ENCODE results near the gene CSH2. TPM values are rescaled to one million over a fixed set of nuclear protein-coding genes. Genes with fewer than 3 reads are reported as not detected.
A peak's percentile ranks its signal among the peaks of the same experiment; 100 is the strongest.
"Not testable (repeated sequence)": the region's sequence is repeated elsewhere in the genome, so short reads cannot be mapped to it uniquely, and the experiment has no call there.

The CSH2 gene
- polyA plus RNA-seq, 12 donors = 0.73 to 10.0 (median 3.1) TPM; not detected in 2

- no peak for DNase-seq
Observed at GRCh38 chr17:63859257-63859656, 14.2 kb downstream of the CSH2 start.

- not testable (repeated sequence) for DNase-seq
Observed at GRCh38 chr17:63856425-63856824, 17.1 kb downstream of the CSH2 start.

GRCh38 chr17:63855185-63855584 lies 18.3 kb downstream of the CSH2 start:
- DNase-seq = no peak

- no peak for DNase-seq
Observed at GRCh38 chr17:63854709-63855108, 18.8 kb downstream of the CSH2 start.

- no peak for DNase-seq
Observed at GRCh38 chr17:63853260-63853659, 20.2 kb downstream of the CSH2 start.

- DNase-seq = no peak
Observed at GRCh38 chr17:63850401-63850800, 23.1 kb downstream of the CSH2 start.

- DNase-seq = peak; percentile 91
Observed at GRCh38 chr17:63848834-63849689, 24.4 kb downstream of the CSH2 start.

- no peak for DNase-seq
Observed at GRCh38 chr17:63847525-63848249, 25.8 kb downstream of the CSH2 start.

- DNase-seq = no peak
Observed at GRCh38 chr17:63845509-63845908, 28.0 kb downstream of the CSH2 start.

- DNase-seq = no peak
Observed at GRCh38 chr17:63843910-63844677, 29.4 kb downstream of the CSH2 start.

- DNase-seq = not testable (repeated sequence)
Observed at GRCh38 chr17:63843387-63843888, 30.0 kb downstream of the CSH2 start.

GRCh38 chr17:63842540-63843386 lies 30.7 kb downstream of the CSH2 start, which contains the start of gene SMARCD2:
TSS of gene SMARCD2 (minus strand) at chr17:63842685. CDS start at chr17:63842674, 11 bp downstream.
- peak; percentile 97 for DNase-seq

- no peak for DNase-seq
Observed at GRCh38 chr17:63842173-63842539, 31.3 kb downstream of the CSH2 start.

GRCh38 chr17:63841350-63842172 lies 31.9 kb downstream of the CSH2 start:
- no peak for DNase-seq

GRCh38 chr17:63840591-63841349 lies 32.7 kb downstream of the CSH2 start:
- no peak for DNase-seq

GRCh38 chr17:63838631-63839171 lies 34.8 kb downstream of the CSH2 start:
- no peak for DNase-seq

GRCh38 chr17:63837962-63838600 lies 35.4 kb downstream of the CSH2 start:
- no peak for DNase-seq

- no peak for DNase-seq
Observed at GRCh38 chr17:63837480-63837879, 36.0 kb downstream of the CSH2 start.

Measured in muscle of arm (tissue), 12 donors.